IMR-90 (cell line): ENCODE data around the gene GLO1. TPM values are rescaled to one million over a fixed set of nuclear protein-coding genes. Genes with fewer than 3 reads are reported as not detected.

ENCODE experiments used
- ATAC-seq: fragments of 200-7000 bp; cut with Tn5 transposase; 2 replicates; pipeline ENCODE4 v1.9.1; 2020; ENCODE audit warnings: low read depth, mild to moderate bottlenecking, moderate library complexity
- BruUV-seq: library from RNA; stranded (reverse); fragments of 400-500 nt; replicated peaks from 2 replicates; lab custom pipeline; 2021; lab: Mats Ljungman, UMichigan
- CTCF ChIA-PET: fragments of 300-600 bp; formaldehyde crosslinking; extraction: SDS; loops from one replicate; lab custom pipeline; 2021; ENCODE audit warnings: antibody characterized with exemption; lab: Yijun Ruan, JAX
- POLR2A ChIA-PET: fragments of 300-600 bp; sonication (Branson Sonifier 250); formaldehyde crosslinking; loops from one replicate; lab custom pipeline; 2022; ENCODE audit warnings: antibody characterized with exemption; ENCODE audit not compliant: unreplicated experiment; lab: Charles Lee
- DNase-seq: peaks from one replicate; pipeline ENCODE4 v3.0.0; 2013
- H2AFZ ChIP-seq: replicated peaks from 2 replicates; pipeline ENCODE3; 2013; ENCODE audit warnings: low read length, mild to moderate bottlenecking; ENCODE audit not compliant: poor library complexity
- H2AK5ac ChIP-seq: 2 replicates; pipeline ENCODE4 v1.6.1; 2013; ENCODE audit warnings: low read depth, low read length, inconsistent platforms
- H2AK9ac ChIP-seq: replicated peaks from 2 replicates; pipeline ENCODE3; 2013; ENCODE audit warnings: mild to moderate bottlenecking, low read depth, low read length, moderate library complexity; ENCODE audit not compliant: poor library complexity
- H2BK120ac ChIP-seq: 2 replicates; pipeline ENCODE4 v1.6.1; 2013; ENCODE audit warnings: low read depth, low read length, inconsistent platforms
- H2BK15ac ChIP-seq: 3 replicates; pipeline ENCODE4 v1.6.1; 2013; ENCODE audit warnings: low read depth, low read length, inconsistent platforms
- H2BK20ac ChIP-seq: 2 replicates; pipeline ENCODE4 v1.6.1; 2013; ENCODE audit warnings: low read depth, mild to moderate bottlenecking, inconsistent platforms, low read length, moderate library complexity
- H2BK5ac ChIP-seq: 2 replicates; pipeline ENCODE4 v1.6.1; 2013; ENCODE audit warnings: mild to moderate bottlenecking, low read depth, low read length, inconsistent platforms; ENCODE audit not compliant: poor library complexity, severe bottlenecking
- H3K14ac ChIP-seq: replicated peaks from 2 replicates; pipeline ENCODE4 v1.6.1; 2013; ENCODE audit warnings: low read depth, low read length, inconsistent platforms
- H3K18ac ChIP-seq: 2 replicates; pipeline ENCODE4 v1.6.1; 2013; ENCODE audit warnings: low read depth, low read length, control low read depth
- H3K23ac ChIP-seq: 2 replicates; pipeline ENCODE4 v1.6.1; 2013; ENCODE audit warnings: low read depth, low read length, inconsistent platforms
- H3K27ac ChIP-seq: 2 replicates; pipeline ENCODE4 v1.5.1; 2013; ENCODE audit warnings: mild to moderate bottlenecking, control low read depth, low read length; ENCODE audit not compliant: insufficient read depth
- H3K27me3 ChIP-seq: 2 replicates; pipeline ENCODE4 v1.6.1; 2013; ENCODE audit warnings: low read length; ENCODE audit not compliant: control insufficient read depth, insufficient read depth
- H3K36me3 ChIP-seq: 2 replicates; pipeline ENCODE4 v1.6.1; 2013; ENCODE audit warnings: low read length, mixed read lengths; ENCODE audit not compliant: control insufficient read depth, insufficient read depth
- H3K4ac ChIP-seq: 2 replicates; pipeline ENCODE4 v1.6.1; 2013; ENCODE audit warnings: low read depth, low read length, inconsistent platforms
- H3K4me1 ChIP-seq: 2 replicates; pipeline ENCODE4 v1.6.1; 2013; ENCODE audit warnings: low read length, mixed read lengths; ENCODE audit not compliant: control insufficient read depth, insufficient read depth
- H3K4me2 ChIP-seq: 2 replicates; pipeline ENCODE4 v1.6.1; 2013; ENCODE audit warnings: low read depth, mild to moderate bottlenecking, control low read depth, low read length, moderate library complexity
- H3K4me3 ChIP-seq: 2 replicates; pipeline ENCODE4 v1.5.1; 2013; ENCODE audit warnings: low read depth, mild to moderate bottlenecking, control low read depth, low read length, moderate library complexity; ENCODE audit not compliant: insufficient read depth
- H3K56ac ChIP-seq: 2 replicates; pipeline ENCODE4 v1.6.1; 2013; ENCODE audit warnings: low read length, inconsistent platforms; ENCODE audit not compliant: insufficient read depth; ENCODE audit errors: extremely low read depth
- H3K79me1 ChIP-seq, 2 experiments: 2 replicates each; pipeline ENCODE4 v1.6.1; 2013; ENCODE audit warnings: low read length in 2 of 2, inconsistent platforms in 1 of 2, low read depth in 1 of 2
- H3K9ac ChIP-seq: 2 replicates; pipeline ENCODE4 v1.6.1; 2013; ENCODE audit warnings: low read depth, low read length, control low read depth
- H3K9me1 ChIP-seq: 2 replicates; pipeline ENCODE4 v1.6.1; 2013; ENCODE audit warnings: low read length, inconsistent platforms; ENCODE audit not compliant: insufficient read depth
- H3K9me3 ChIP-seq: 2 replicates; pipeline ENCODE4 v1.6.1; 2013; ENCODE audit warnings: low read length; ENCODE audit not compliant: control insufficient read depth, insufficient read depth
- H4K20me1 ChIP-seq: 2 replicates; pipeline ENCODE4 v1.6.1; 2013; ENCODE audit warnings: low read length, inconsistent platforms; ENCODE audit not compliant: insufficient read depth
- H4K5ac ChIP-seq: 2 replicates; pipeline ENCODE4 v1.6.1; 2013; ENCODE audit warnings: mild to moderate bottlenecking, low read depth, low read length, control low read depth
- H4K8ac ChIP-seq, 2 experiments: 2 replicates each; pipeline ENCODE4 v1.6.1; 2013; ENCODE audit warnings: low read depth in 2 of 2, low read length in 2 of 2, control low read depth in 1 of 2, inconsistent platforms in 1 of 2
- H4K91ac ChIP-seq: 2 replicates; pipeline ENCODE4 v1.6.1; 2013; ENCODE audit warnings: low read depth, low read length, inconsistent platforms; ENCODE audit not compliant: insufficient read depth
- BHLHE40 ChIP-seq: fragments of 150-350 bp; IDR thresholded peaks from 2 replicates; pipeline ENCODE4 v1.6.1; 2016; ENCODE audit warnings: mild to moderate bottlenecking, low read depth, low read length
- CEBPB ChIP-seq: IDR thresholded peaks from 2 replicates; pipeline ENCODE4 v1.6.1; 2012; ENCODE audit warnings: low read depth, low read length, improper control_type of control experiment
- CHD1 ChIP-seq: IDR thresholded peaks from 2 replicates; pipeline ENCODE4 v1.6.1; 2012; ENCODE audit warnings: low read depth, low read length, improper control_type of control experiment
- FOS ChIP-seq: fragments of 150-350 bp; IDR thresholded peaks from 2 replicates; pipeline ENCODE4 v1.6.1; 2016; ENCODE audit warnings: low read depth, low read length
- MAFK ChIP-seq: IDR thresholded peaks from 2 replicates; pipeline ENCODE4 v1.6.1; 2012; ENCODE audit warnings: low read depth, low read length, improper control_type of control experiment
- MAZ ChIP-seq: IDR thresholded peaks from 2 replicates; pipeline ENCODE4 v1.6.1; 2012; ENCODE audit warnings: low read depth, mild to moderate bottlenecking, low read length, improper control_type of control experiment, moderate library complexity, borderline replicate concordance
- MXI1 ChIP-seq: IDR thresholded peaks from 2 replicates; pipeline ENCODE4 v1.6.1; 2012; ENCODE audit warnings: low read depth, mild to moderate bottlenecking, low read length, moderate library complexity, borderline replicate concordance
- NFE2L2 ChIP-seq: fragments of 150-350 bp; IDR thresholded peaks from 2 replicates; pipeline ENCODE4 v1.6.1; 2016; ENCODE audit warnings: low read depth, mild to moderate bottlenecking, low read length
- POLR2A ChIP-seq: IDR thresholded peaks from 2 replicates; pipeline ENCODE4 v1.6.1; 2012; ENCODE audit warnings: mild to moderate bottlenecking, low read depth, low read length
- RAD21 ChIP-seq: IDR thresholded peaks from 2 replicates; pipeline ENCODE4 v1.6.1; 2012; ENCODE audit warnings: low read length, improper control_type of control experiment
- RCOR1 ChIP-seq: IDR thresholded peaks from 2 replicates; pipeline ENCODE4 v1.6.1; 2012; ENCODE audit warnings: mild to moderate bottlenecking, low read length, improper control_type of control experiment; ENCODE audit not compliant: insufficient replicate concordance
- RFX5 ChIP-seq: IDR thresholded peaks from 2 replicates; pipeline ENCODE4 v1.8.0; 2012; ENCODE audit warnings: low read depth, mild to moderate bottlenecking, low read length, moderate library complexity
- SMC3 ChIP-seq: fragments of 150-350 bp; IDR thresholded peaks from 2 replicates; pipeline ENCODE4 v1.6.1; 2016; ENCODE audit warnings: low read depth, mild to moderate bottlenecking, antibody characterized with exemption, low read length, moderate library complexity
- USF2 ChIP-seq: fragments of 150-350 bp; IDR thresholded peaks from 2 replicates; pipeline ENCODE4 v1.6.1; 2017; ENCODE audit warnings: mild to moderate bottlenecking, antibody characterized with exemption, low read length, low read depth
- WGBS, 2 experiments: methylation state at CpG; one replicate each; pipeline versions ENCODE4 v1.1.5 to v1.1.7; 2013; ENCODE audit warnings: missing lambda C conversion rate in 2 of 2; ENCODE audit not compliant: insufficient read length in 1 of 2; ENCODE audit errors: extremely low coverage in 2 of 2; 5-methylcytosine and 5-hydroxymethylcytosine counted together
- dilution Hi-C: fragments of 300-500 bp; cut with HindIII; formaldehyde crosslinking; loops from one replicate; pipeline ENCODE4 v1.14.3; 2018; ENCODE audit warnings: low sequenced_read_pairs; ENCODE audit not compliant: unreplicated experiment
- in situ Hi-C: fragments of 300-500 bp; cut with MboI; formaldehyde crosslinking; loops from 3 replicates; pipeline ENCODE4 v1.14.3; 2019; ENCODE audit warnings: low sequenced_read_pairs, inconsistent platforms, mixed read lengths
- intact Hi-C: fragments of 100-400 bp; cut with micrococcal nuclease; formaldehyde crosslinking; loops from 2 replicates; pipeline ENCODE4 v1.10.0; 2022
- polyA plus RNA-seq, 3 experiments: library from polyadenylated mRNA; depleted of rRNA; stranded (reverse); fragments of >200 nt; gene quantifications; 2 replicates each; pipeline ENCODE4 v1.2.3, GENCODE V29; 2012; ENCODE audit warnings: low replicate concordance in 1 of 3
- total RNA-seq: library from RNA; depleted of rRNA; stranded (reverse); fragments of >200 nt; gene quantifications from 2 replicates; pipeline ENCODE4 v1.2.3, GENCODE V29; 2012
- TF ChIP-seq, protein P1 (sequence below): fragments of 150-350 bp; IDR thresholded peaks from 2 replicates; pipeline ENCODE4 v1.6.1; 2016; ENCODE audit warnings: low read depth, mild to moderate bottlenecking, low read length, moderate library complexity, borderline replicate concordance
- TF ChIP-seq, protein P2 (sequence below): conservative IDR thresholded peaks from 2 replicates; pipeline ENCODE4 v1.5.1; 2012; ENCODE audit warnings: mild to moderate bottlenecking, low read depth, low read length, improper control_type of control experiment

Gene GLO1
- total and polyA plus RNA-seq, 2 of the 4 experiments (the other 2 are of a cell fraction), result 65.1 to 111 TPM

GRCh38 chr6:38678178-38678760, 24.7 kb downstream of the GLO1 start:
- Histone ChIP-seq H3K4me1 (no peaks in the 10 kb centered on the region), H3K4ac (no peak overlapping the region), H3K79me1 (no peaks in the 10 kb centered on the region; a peak in 2 of 4 replicates), H3K4me2 (no peak overlapping the region), H2AFZ (no peak overlapping the region), H2BK120ac (no peak overlapping the region), H3K9ac (no peak overlapping the region), H3K27me3 (no peaks in the 10 kb centered on the region), H3K36me3 (peaks cover 15% of the 10 kb centered on the region), H3K56ac (no peak overlapping the region), H2BK20ac (no peak overlapping the region), H3K27ac (no peak overlapping the region), H3K4me3 (no peak overlapping the region), H4K20me1 (no peaks in the 10 kb centered on the region), H2AK5ac (no peak overlapping the region), H4K8ac (no peak overlapping the region), H2BK15ac (no peak overlapping the region), H4K91ac (no peak overlapping the region), H3K23ac (no peak overlapping the region), H3K14ac (no peak overlapping the region), H4K5ac (no peak overlapping the region), H3K9me1 (no peaks in the 10 kb centered on the region), H3K9me3 (no peaks in the 10 kb centered on the region), H2AK9ac (no peak overlapping the region), H2BK5ac (no peak overlapping the region), H3K18ac (no peak overlapping the region)
- no peak for ATAC-seq
- no TSS peak for BruUV-seq
- POLR2A ChIA-PET, result no interaction called here
- CTCF ChIA-PET, result interaction anchor here (0.7 kb wide), 1 partner anchor 228 kb away, joined by 3 read pairs; no protein-coding TSS in a partner anchor
- in situ Hi-C loops, result no loop called here
- 89% methylated on average over 2 of the region's 7 CpGs; no CpG with 5 or more reads in 1 of the 2 experiments for WGBS, 2 experiments
- no peak for DNase-seq
- dilution Hi-C loops, result no loop called here
- intact Hi-C loops, result no loop called here
- no peak for TF ChIP-seq USF2
- TF ChIP-seq MXI1, result no peak
- no peak for TF ChIP-seq FOS
- no peak for TF ChIP-seq POLR2A
- TF ChIP-seq CHD1, result no peak
- no peak for TF ChIP-seq BHLHE40
- TF ChIP-seq RCOR1, result no peak
- TF ChIP-seq CEBPB, result no peak
- no peak for TF ChIP-seq NFE2L2
- no peak for TF ChIP-seq RAD21
- TF ChIP-seq, protein P1, sequence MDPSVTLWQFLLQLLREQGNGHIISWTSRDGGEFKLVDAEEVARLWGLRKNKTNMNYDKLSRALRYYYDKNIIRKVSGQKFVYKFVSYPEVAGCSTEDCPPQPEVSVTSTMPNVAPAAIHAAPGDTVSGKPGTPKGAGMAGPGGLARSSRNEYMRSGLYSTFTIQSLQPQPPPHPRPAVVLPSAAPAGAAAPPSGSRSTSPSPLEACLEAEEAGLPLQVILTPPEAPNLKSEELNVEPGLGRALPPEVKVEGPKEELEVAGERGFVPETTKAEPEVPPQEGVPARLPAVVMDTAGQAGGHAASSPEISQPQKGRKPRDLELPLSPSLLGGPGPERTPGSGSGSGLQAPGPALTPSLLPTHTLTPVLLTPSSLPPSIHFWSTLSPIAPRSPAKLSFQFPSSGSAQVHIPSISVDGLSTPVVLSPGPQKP, result no peak
- TF ChIP-seq MAZ, result no peak
- TF ChIP-seq, protein P2, sequence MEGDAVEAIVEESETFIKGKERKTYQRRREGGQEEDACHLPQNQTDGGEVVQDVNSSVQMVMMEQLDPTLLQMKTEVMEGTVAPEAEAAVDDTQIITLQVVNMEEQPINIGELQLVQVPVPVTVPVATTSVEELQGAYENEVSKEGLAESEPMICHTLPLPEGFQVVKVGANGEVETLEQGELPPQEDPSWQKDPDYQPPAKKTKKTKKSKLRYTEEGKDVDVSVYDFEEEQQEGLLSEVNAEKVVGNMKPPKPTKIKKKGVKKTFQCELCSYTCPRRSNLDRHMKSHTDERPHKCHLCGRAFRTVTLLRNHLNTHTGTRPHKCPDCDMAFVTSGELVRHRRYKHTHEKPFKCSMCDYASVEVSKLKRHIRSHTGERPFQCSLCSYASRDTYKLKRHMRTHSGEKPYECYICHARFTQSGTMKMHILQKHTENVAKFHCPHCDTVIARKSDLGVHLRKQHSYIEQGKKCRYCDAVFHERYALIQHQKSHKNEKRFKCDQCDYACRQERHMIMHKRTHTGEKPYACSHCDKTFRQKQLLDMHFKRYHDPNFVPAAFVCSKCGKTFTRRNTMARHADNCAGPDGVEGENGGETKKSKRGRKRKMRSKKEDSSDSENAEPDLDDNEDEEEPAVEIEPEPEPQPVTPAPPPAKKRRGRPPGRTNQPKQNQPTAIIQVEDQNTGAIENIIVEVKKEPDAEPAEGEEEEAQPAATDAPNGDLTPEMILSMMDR, result no peak
- no peak for TF ChIP-seq MAFK
- TF ChIP-seq RFX5, result no peak
- TF ChIP-seq SMC3, result no peak
